ENCODE measurements around the gene VAMP3. TPM values are rescaled to one million over a fixed set of nuclear protein-coding genes. Genes with fewer than 3 reads are reported as not detected.

The VAMP3 gene
- total and polyA plus RNA-seq, 9 of the 15 experiments (the other 6 are each of a cell fraction or from before 2014, with no cell fraction given), result 27.1 to 71.3 (median 47.5) TPM

DNA sequence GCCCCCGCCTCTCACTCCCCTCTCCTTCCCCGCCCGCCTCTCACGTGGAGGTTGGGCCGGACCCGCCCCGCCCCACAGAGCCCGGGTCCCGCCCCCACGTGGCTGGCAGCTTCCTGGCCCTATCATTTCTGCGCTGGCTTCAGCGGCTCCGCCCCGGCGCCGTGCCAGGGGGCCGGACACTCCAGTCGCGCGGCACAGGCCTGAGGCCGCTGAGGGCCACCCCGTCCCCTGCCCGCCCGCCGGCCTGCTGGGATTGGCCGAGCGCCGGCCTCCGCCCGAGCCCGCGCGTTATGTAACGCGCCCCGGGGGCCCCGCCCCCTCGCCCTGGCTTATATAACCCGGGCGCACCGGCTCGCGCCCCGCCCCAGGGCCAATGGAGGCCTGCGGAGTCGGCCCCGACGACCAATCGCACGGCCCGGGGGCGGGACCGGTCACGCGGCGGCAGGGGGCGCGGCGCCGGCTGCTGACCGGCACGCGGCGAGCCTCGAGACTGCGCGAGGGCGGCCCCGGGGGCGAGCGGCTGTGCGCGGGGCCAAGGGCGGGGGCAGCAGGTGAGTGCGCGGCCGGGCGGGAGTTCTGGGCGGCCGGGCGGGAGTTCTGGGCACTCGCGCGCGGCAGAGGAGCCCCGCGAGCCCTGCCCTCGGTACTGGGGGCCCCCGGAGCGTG lies 12.9 kb downstream of the VAMP3 start, which contains the start of gene PER3 (continued):
- TF ChIP-seq, protein P1, sequence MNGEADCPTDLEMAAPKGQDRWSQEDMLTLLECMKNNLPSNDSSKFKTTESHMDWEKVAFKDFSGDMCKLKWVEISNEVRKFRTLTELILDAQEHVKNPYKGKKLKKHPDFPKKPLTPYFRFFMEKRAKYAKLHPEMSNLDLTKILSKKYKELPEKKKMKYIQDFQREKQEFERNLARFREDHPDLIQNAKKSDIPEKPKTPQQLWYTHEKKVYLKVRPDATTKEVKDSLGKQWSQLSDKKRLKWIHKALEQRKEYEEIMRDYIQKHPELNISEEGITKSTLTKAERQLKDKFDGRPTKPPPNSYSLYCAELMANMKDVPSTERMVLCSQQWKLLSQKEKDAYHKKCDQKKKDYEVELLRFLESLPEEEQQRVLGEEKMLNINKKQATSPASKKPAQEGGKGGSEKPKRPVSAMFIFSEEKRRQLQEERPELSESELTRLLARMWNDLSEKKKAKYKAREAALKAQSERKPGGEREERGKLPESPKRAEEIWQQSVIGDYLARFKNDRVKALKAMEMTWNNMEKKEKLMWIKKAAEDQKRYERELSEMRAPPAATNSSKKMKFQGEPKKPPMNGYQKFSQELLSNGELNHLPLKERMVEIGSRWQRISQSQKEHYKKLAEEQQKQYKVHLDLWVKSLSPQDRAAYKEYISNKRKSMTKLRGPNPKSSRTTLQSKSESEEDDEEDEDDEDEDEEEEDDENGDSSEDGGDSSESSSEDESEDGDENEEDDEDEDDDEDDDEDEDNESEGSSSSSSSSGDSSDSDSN (IDR thresholded peaks at IDR 0.05; ENCODE audit: borderline replicate concordance in 1 of 2, low read depth in 2 of 2, low read length in 2 of 2), result no peak
- TF ChIP-seq JUN (IDR thresholded peaks at IDR 0.05; ENCODE audit: borderline replicate concordance, low read depth, low read length) (peak; percentile 44; the same call in 1 of the 2 replicates), JUN (CRISPR knock-in tag; IDR thresholded peaks at IDR 0.05; ENCODE audit: borderline replicate concordance) (no peak), PYGO2 (tag; IDR thresholded peaks at IDR 0.05) (no peak), ZNF668 (CRISPR knock-in tag; IDR thresholded peaks at IDR 0.05) (no peak), SMAD2 (IDR thresholded peaks at IDR 0.05; ENCODE audit: low read depth, low read length) (no peak), SETDB1 (IDR thresholded peaks at IDR 0.05; ENCODE audit: low read length) (no peak), ZNF695 (CRISPR knock-in tag; IDR thresholded peaks at IDR 0.05) (no peak), NCOR1 (IDR thresholded peaks at IDR 0.05) (peak; percentile 54; the same call in 1 of the 2 replicates), ZC3H8 (IDR thresholded peaks at IDR 0.05) (no peak), MYBL2 (IDR thresholded peaks at IDR 0.05; ENCODE audit: low read depth) (no peak), MYBL2 (CRISPR knock-in tag; IDR thresholded peaks at IDR 0.05; ENCODE audit: borderline replicate concordance) (no peak), TRIM28 (IDR thresholded peaks at IDR 0.05) (no peak), RUNX1 (IDR thresholded peaks at IDR 0.05; ENCODE audit: low read depth) (no peak), CHD1 (IDR thresholded peaks at IDR 0.05; ENCODE audit: low read length) (no peak)
- TF ChIP-seq, protein P2, sequence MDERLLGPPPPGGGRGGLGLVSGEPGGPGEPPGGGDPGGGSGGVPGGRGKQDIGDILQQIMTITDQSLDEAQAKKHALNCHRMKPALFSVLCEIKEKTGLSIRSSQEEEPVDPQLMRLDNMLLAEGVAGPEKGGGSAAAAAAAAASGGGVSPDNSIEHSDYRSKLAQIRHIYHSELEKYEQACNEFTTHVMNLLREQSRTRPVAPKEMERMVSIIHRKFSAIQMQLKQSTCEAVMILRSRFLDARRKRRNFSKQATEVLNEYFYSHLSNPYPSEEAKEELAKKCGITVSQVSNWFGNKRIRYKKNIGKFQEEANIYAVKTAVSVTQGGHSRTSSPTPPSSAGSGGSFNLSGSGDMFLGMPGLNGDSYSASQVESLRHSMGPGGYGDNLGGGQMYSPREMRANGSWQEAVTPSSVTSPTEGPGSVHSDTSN (CRISPR knock-in tag; IDR thresholded peaks at IDR 0.05; ENCODE audit: low read depth), result peak; percentile 80
- TF ChIP-seq, protein P2 (tag; conservative IDR thresholded peaks at IDR 0.05; ENCODE audit: low read depth), result peak; percentile 88
- TF ChIP-seq, protein P3, sequence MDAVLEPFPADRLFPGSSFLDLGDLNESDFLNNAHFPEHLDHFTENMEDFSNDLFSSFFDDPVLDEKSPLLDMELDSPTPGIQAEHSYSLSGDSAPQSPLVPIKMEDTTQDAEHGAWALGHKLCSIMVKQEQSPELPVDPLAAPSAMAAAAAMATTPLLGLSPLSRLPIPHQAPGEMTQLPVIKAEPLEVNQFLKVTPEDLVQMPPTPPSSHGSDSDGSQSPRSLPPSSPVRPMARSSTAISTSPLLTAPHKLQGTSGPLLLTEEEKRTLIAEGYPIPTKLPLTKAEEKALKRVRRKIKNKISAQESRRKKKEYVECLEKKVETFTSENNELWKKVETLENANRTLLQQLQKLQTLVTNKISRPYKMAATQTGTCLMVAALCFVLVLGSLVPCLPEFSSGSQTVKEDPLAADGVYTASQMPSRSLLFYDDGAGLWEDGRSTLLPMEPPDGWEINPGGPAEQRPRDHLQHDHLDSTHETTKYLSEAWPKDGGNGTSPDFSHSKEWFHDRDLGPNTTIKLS (IDR thresholded peaks at IDR 0.05; ENCODE audit: borderline replicate concordance, low read depth), result peak; percentile 88
- TF ChIP-seq, protein P4, sequence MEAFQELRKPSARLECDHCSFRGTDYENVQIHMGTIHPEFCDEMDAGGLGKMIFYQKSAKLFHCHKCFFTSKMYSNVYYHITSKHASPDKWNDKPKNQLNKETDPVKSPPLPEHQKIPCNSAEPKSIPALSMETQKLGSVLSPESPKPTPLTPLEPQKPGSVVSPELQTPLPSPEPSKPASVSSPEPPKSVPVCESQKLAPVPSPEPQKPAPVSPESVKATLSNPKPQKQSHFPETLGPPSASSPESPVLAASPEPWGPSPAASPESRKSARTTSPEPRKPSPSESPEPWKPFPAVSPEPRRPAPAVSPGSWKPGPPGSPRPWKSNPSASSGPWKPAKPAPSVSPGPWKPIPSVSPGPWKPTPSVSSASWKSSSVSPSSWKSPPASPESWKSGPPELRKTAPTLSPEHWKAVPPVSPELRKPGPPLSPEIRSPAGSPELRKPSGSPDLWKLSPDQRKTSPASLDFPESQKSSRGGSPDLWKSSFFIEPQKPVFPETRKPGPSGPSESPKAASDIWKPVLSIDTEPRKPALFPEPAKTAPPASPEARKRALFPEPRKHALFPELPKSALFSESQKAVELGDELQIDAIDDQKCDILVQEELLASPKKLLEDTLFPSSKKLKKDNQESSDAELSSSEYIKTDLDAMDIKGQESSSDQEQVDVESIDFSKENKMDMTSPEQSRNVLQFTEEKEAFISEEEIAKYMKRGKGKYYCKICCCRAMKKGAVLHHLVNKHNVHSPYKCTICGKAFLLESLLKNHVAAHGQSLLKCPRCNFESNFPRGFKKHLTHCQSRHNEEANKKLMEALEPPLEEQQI (IDR thresholded peaks at IDR 0.05), result no peak
